Middle frontal gyrus (tissue), 1 donor: ENCODE results near the gene RPS13.
"Not testable (repeated sequence)": the region's sequence is repeated elsewhere in the genome, so short reads cannot be mapped to it uniquely, and the experiment has no call there.

Source experiments
- DNase-seq: peaks from one replicate; pipeline ENCODE4 v3.0.0-alpha.2; 2015; ENCODE audit warnings: low spot score; ENCODE audit errors: extremely low spot score

RPS13 gene

GRCh38 chr11:17036666-17037658, 40.5 kb downstream of the RPS13 start:
- DNase-seq = no peak

- DNase-seq = not testable (repeated sequence)
Measured at GRCh38 chr11:17034027-17034426, 43.4 kb downstream of the RPS13 start.

GRCh38 chr11:17026487-17027082, 50.9 kb downstream of the RPS13 start:
- no peak for DNase-seq

- no peak for DNase-seq
Measured at GRCh38 chr11:17024924-17025323, 52.5 kb downstream of the RPS13 start.
